B cell (primary cell): ENCODE measurements around the gene SEMA3B.

Experiments
- EZH2 ChIP-seq: IDR thresholded peaks from 2 replicates; pipeline ENCODE4 v1.6.1; 2012; ENCODE audit warnings: borderline replicate concordance, low read depth, mild to moderate bottlenecking, moderate library complexity, low read length; ENCODE audit not compliant: insufficient read depth, poor library complexity, severe bottlenecking
- TF ChIP-seq, protein P1 (sequence below): fragments of 200-600 bp; IDR thresholded peaks from one replicate; pipeline ENCODE4 v1.8.0; 2022; ENCODE audit warnings: antibody characterized with exemption, mild to moderate bottlenecking

DNA sequence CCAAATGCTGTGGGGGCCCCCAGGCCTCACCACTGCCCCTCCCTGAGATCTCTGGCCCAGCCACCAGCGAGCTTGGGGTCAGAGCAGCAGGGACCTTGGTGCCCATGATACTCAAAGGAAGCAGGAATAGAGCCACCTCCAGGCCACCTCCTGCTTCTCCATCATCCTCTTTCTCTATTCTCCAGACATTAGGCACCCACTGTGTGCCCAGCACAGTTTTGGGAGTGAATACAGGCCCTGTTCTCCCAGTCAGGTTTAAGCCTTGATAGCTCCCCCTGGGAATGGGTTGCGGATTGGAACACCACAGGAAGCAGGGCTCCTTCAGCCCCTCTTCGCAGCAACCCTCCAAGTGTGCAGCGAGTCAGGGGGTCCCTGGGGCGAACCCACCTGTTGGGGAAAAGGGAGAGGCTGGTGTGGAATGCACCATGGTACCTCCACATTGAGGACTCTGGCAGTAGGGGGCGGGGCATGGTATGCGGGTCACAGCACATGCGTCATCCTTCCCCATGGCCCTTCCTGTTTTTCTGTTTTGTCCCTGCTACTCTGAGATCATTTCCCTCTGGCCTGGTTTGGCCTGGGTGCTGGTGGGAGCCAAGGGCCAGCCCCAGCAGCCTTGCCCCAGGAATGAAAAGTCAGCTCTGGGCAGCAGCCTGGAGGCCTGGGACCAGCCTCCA is 14.2 kb upstream of the SEMA3B start:
- TF ChIP-seq, protein P1, sequence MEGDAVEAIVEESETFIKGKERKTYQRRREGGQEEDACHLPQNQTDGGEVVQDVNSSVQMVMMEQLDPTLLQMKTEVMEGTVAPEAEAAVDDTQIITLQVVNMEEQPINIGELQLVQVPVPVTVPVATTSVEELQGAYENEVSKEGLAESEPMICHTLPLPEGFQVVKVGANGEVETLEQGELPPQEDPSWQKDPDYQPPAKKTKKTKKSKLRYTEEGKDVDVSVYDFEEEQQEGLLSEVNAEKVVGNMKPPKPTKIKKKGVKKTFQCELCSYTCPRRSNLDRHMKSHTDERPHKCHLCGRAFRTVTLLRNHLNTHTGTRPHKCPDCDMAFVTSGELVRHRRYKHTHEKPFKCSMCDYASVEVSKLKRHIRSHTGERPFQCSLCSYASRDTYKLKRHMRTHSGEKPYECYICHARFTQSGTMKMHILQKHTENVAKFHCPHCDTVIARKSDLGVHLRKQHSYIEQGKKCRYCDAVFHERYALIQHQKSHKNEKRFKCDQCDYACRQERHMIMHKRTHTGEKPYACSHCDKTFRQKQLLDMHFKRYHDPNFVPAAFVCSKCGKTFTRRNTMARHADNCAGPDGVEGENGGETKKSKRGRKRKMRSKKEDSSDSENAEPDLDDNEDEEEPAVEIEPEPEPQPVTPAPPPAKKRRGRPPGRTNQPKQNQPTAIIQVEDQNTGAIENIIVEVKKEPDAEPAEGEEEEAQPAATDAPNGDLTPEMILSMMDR: no peak
- no peak for TF ChIP-seq EZH2
